Effector memory CD4-positive, alpha-beta T cell (primary cell): Measurements from ENCODE around the gene RAD51B.

ENCODE experiments used
- DNase-seq, 3 donors: peaks; one replicate each; pipeline ENCODE4 v3.0.0-alpha.2; 2020
- H3K27ac ChIP-seq: 2 replicates; pipeline ENCODE4 v1.7.0; 2013; ENCODE audit warnings: mild to moderate bottlenecking, low read length, moderate library complexity; ENCODE audit not compliant: insufficient read depth, poor library complexity, severe bottlenecking
- H3K27me3 ChIP-seq: replicated peaks from 2 replicates; pipeline ENCODE4 v1.7.0; 2013; ENCODE audit warnings: mild to moderate bottlenecking, low read length; ENCODE audit not compliant: insufficient read depth, control insufficient read depth, poor library complexity, severe bottlenecking
- H3K36me3 ChIP-seq: 2 replicates; pipeline ENCODE4 v1.7.0; 2013; ENCODE audit warnings: mild to moderate bottlenecking, low read length, moderate library complexity; ENCODE audit not compliant: control insufficient read depth, insufficient read depth
- H3K4me1 ChIP-seq: 2 replicates; pipeline ENCODE4 v1.7.0; 2013; ENCODE audit warnings: low read length, mild to moderate bottlenecking; ENCODE audit not compliant: control insufficient read depth, insufficient read depth, poor library complexity, severe bottlenecking
- H3K4me3 ChIP-seq: 2 replicates; pipeline ENCODE4 v1.7.0; 2013; ENCODE audit warnings: low read length, low read depth, mild to moderate bottlenecking; ENCODE audit not compliant: insufficient read depth, poor library complexity, severe bottlenecking
- H3K9me3 ChIP-seq: 2 replicates; pipeline ENCODE4 v1.7.0; 2013; ENCODE audit warnings: mild to moderate bottlenecking, low read length, moderate library complexity; ENCODE audit not compliant: control insufficient read depth

The RAD51B gene

DNA sequence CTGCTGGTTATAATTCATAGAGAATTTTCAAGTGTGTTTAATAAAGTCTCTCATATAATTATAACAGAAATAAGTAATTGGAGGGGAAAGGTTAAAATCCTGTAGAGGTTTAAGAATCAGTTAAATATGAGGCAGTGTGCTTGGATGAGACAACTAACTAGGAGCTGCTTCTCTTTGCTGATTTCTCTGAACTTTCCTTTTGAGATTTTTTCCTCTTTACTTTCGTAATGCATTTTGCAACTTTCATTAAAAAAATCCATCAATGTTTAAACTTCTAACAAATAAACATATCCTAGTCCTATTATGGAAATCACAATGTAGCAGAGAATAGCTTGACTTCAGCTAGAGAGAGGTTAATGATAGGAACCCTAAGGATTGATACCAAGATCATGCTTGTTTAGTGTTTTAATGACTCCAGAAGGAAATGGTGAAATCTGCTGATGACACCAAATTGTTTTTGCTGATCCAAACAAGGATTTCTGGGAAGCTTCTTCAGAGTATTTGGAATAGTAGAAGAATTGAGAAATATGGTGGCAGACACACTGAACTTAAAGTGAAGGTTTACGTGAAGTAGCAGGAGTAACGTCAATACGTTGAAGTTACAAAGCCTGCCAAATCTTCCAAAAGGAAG, 122.6 kb downstream of the RAD51B start:
- no peak for DNase-seq
- Histone ChIP-seq H3K36me3 (no peaks in the 10 kb centered on the region), H3K4me1 (no peaks in the 10 kb centered on the region), H3K4me3 (no peak overlapping the region), H3K27me3 (no peaks in the 10 kb centered on the region), H3K9me3 (no peaks in the 10 kb centered on the region), H3K27ac (no peak overlapping the region)

DNA sequence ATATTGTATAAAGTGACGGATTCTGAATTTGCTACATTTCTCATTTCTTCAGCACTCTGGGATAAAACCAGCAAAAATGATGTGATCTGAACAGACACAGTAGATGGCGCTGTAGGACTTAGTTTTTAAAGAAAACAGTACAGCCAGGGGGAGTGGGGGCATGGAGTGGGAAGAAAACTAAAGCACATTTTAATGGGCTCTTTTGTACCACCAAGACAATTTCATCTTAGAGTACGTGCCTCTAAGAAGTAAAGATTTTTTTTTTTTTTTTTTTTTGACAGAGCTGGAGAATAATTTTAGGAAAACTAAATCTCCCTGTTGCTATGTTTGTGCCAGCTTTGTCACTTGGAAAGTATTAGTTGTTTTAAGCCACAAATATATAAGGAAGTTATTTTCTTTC, 124.4 kb downstream of the RAD51B start:
- H3K9me3 ChIP-seq: no peaks in the 10 kb centered on the region
- no peak overlapping the region for H3K4me3 ChIP-seq
- H3K27me3 ChIP-seq: no peaks in the 10 kb centered on the region
- H3K4me1 ChIP-seq: no peaks in the 10 kb centered on the region
- DNase-seq: peak in 1 of 3 donors; percentile 29
- H3K27ac ChIP-seq: no peak overlapping the region
- no peaks in the 10 kb centered on the region for H3K36me3 ChIP-seq

- no peaks in the 10 kb centered on the region for H3K27me3 ChIP-seq
- H3K4me3 ChIP-seq: no peak overlapping the region
- H3K4me1 ChIP-seq: no peaks in the 10 kb centered on the region
- no peak for DNase-seq
- no peak overlapping the region for H3K27ac ChIP-seq
- H3K36me3 ChIP-seq: no peaks in the 10 kb centered on the region
- no peaks in the 10 kb centered on the region for H3K9me3 ChIP-seq
These were observed 125.0 kb downstream of the RAD51B start for GRCh38 chr14:67944605-67945004.

- H3K9me3 ChIP-seq: no peaks in the 10 kb centered on the region
- DNase-seq: no peak
- no peak overlapping the region for H3K4me3 ChIP-seq
- no peaks in the 10 kb centered on the region for H3K36me3 ChIP-seq
- H3K27ac ChIP-seq: no peak overlapping the region
- H3K4me1 ChIP-seq: no peaks in the 10 kb centered on the region
- H3K27me3 ChIP-seq: no peaks in the 10 kb centered on the region
These were observed 130.2 kb downstream of the RAD51B start for GRCh38 chr14:67949771-67950170.

- no peak overlapping the region for H3K4me3 ChIP-seq
- no peak for DNase-seq
- H3K9me3 ChIP-seq: no peaks in the 10 kb centered on the region
- H3K36me3 ChIP-seq: no peaks in the 10 kb centered on the region
- no peaks in the 10 kb centered on the region for H3K4me1 ChIP-seq
- no peaks in the 10 kb centered on the region for H3K27me3 ChIP-seq
- no peak overlapping the region for H3K27ac ChIP-seq
These were observed 130.8 kb downstream of the RAD51B start for GRCh38 chr14:67950386-67950785.

DNA sequence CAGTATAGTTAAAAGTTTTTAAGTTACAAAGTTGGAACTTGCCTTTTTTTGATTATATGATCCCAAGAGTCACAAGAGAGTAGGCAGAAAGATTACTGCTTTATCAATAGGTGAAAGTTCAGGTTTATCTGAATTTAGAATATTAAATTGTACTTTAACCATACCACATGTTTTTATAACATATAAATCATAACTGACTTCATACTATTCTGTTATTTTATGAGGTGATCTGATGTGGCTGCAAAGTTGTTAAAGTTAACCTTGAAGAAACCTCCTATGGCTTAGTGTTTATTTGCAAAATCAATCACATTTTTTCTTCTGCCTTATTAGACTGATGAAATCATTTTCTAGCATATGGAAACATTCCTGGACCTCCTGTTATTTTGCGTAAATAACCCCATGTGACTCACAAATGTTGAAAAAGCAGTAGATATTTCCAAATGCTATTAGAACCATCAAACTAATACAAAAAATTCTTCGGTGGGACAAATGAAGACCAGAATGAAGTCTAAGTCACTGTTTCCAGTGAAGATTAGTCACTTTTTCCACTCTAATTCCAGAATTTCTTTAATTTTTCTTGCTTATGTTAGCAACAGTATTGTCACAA, 132.1 kb downstream of the RAD51B start:
- H3K27me3 ChIP-seq: no peaks in the 10 kb centered on the region
- H3K36me3 ChIP-seq: no peaks in the 10 kb centered on the region
- H3K4me1 ChIP-seq: no peaks in the 10 kb centered on the region
- H3K9me3 ChIP-seq: no peaks in the 10 kb centered on the region
- no peak overlapping the region for H3K4me3 ChIP-seq
- no peak for DNase-seq
- no peak overlapping the region for H3K27ac ChIP-seq

- Histone ChIP-seq H3K27ac (no peak overlapping the region), H3K36me3 (no peaks in the 10 kb centered on the region), H3K4me3 (no peak overlapping the region), H3K4me1 (no peaks in the 10 kb centered on the region), H3K27me3 (no peaks in the 10 kb centered on the region), H3K9me3 (no peaks in the 10 kb centered on the region)
- no peak for DNase-seq
These were observed 132.8 kb downstream of the RAD51B start for GRCh38 chr14:67952381-67952780.

DNA sequence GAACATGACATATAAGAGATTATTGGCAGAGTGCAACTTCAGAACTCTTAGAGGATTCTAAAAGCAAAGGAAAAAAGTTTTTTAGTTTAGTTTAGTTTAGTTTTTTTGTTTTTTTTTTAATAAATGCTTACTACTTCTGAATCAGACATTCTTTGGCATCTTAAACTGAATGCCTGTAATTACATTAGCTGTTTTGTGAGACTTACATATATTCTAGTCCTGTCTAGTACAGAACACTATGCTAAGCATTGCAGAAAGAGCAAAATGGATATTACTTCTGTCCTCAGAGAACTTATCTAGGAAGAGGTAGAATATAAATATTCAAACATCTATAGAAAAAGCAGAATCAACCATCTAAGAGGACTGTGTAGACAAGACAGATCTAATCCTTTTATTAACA, 133.2 kb downstream of the RAD51B start:
- no peak for DNase-seq
- Histone ChIP-seq H3K36me3 (no peaks in the 10 kb centered on the region), H3K4me3 (no peak overlapping the region), H3K4me1 (no peaks in the 10 kb centered on the region), H3K27me3 (no peaks in the 10 kb centered on the region), H3K9me3 (no peaks in the 10 kb centered on the region), H3K27ac (no peak overlapping the region)

- Histone ChIP-seq H3K27ac (no peak overlapping the region), H3K27me3 (no peaks in the 10 kb centered on the region), H3K9me3 (no peaks in the 10 kb centered on the region), H3K4me3 (no peak overlapping the region), H3K36me3 (no peaks in the 10 kb centered on the region), H3K4me1 (no peaks in the 10 kb centered on the region)
- DNase-seq: no peak
These were observed 135.7 kb downstream of the RAD51B start for GRCh38 chr14:67955261-67955660.

GRCh38 chr14:67957946-67958345, 138.4 kb downstream of the RAD51B start:
- DNase-seq: no peak
- H3K4me1 ChIP-seq: no peaks in the 10 kb centered on the region
- no peaks in the 10 kb centered on the region for H3K36me3 ChIP-seq
- H3K27ac ChIP-seq: no peak overlapping the region
- H3K9me3 ChIP-seq: no peaks in the 10 kb centered on the region
- H3K4me3 ChIP-seq: no peak overlapping the region
- no peaks in the 10 kb centered on the region for H3K27me3 ChIP-seq
